ENCODE data around the gene CHRNB1.

CHRNB1 gene, protein sequence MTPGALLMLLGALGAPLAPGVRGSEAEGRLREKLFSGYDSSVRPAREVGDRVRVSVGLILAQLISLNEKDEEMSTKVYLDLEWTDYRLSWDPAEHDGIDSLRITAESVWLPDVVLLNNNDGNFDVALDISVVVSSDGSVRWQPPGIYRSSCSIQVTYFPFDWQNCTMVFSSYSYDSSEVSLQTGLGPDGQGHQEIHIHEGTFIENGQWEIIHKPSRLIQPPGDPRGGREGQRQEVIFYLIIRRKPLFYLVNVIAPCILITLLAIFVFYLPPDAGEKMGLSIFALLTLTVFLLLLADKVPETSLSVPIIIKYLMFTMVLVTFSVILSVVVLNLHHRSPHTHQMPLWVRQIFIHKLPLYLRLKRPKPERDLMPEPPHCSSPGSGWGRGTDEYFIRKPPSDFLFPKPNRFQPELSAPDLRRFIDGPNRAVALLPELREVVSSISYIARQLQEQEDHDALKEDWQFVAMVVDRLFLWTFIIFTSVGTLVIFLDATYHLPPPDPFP

DNA sequence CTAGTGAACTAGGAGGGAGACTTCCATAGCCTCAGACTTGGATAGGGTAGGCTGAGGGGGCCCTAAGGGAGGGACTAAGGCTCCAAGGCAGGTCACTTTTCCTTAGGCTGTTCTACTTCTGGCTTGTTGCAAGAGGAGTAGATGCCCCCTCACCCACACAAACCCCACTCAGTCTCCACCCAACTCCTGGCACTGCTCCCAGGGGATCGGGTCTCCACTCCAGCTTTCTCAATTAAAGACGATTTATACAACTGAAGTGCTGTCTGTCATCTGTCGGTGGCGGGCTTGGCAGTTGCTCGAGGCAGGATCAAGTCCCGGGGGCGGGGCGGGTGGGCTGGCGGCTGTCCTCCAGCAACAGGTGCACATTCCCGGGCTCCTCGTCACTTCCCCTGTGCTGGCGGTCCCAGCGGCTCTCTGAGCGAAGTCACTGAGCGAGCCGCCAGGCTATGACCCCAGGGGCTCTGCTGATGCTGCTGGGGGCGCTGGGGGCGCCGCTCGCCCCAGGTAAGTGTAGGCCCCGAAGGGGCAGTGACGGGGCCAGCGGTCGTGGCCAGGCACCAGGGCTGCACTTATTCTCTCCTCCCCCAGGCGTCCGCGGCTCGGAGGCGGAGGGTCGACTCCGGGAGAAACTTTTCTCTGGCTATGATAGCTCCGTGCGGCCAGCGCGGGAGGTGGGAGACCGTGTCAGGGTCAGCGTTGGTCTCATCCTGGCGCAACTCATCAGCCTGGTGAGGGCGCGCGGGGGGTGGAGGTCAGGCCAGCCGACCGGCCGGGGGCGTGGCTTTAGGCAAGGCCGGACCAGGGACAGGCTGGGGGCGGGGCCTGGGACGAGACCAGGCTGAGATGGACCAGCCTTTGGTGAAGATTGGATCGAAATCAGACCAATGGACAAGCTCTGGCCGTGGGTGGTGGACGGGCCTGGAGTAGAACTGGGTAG, at the start of gene CHRNB1:
TSS of gene CHRNB1 (plus strand) at position 380 of the 937 bp plus-strand sequence. CDS start at position 447, 67 bp downstream.
- DNase-seq (ENCODE audit: low spot score) = peak; percentile 79

DNA sequence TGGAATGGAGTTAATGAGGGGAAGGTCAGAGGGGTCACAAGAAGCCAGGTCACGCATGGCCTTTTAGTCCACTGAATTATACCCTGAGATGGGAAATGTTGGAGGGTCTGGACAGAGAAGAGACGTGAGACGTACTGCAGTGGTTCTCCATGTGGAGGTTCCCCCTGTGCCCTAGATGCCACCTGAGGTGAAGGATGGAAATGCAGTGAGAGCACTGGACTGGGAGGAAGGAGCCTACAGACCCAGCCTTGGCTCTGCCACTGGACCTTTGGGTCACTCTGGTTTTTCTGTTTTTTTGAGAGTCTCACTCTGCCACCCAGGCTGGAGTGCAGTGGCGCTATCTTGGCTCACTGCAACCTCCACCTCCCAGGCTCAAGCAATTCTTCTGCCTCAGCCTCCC, 48.7 kb upstream of the CHRNB1 start:
- DNase-seq (ENCODE audit: low spot score) = no peak

DNA sequence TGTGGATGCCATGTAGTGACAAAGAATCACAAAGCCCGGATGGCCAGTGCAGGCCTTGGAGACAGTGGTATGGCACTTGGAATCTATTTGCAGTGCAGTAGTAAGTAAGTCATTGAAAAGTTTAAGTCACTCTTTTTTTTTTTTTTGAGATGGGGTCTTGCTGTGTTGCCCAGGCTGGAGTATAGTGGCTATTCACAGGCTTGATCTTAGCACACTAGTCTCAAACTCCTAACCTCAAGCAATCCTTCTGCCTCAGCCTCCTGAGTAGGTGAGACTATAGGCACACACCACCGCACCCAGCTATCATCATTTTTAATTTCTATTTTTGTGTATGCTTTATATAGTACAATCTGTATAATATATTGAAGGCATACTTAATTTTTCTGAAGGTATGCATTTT, 46.2 kb upstream of the CHRNB1 start:
- no peak for DNase-seq (ENCODE audit: low spot score)

DNA sequence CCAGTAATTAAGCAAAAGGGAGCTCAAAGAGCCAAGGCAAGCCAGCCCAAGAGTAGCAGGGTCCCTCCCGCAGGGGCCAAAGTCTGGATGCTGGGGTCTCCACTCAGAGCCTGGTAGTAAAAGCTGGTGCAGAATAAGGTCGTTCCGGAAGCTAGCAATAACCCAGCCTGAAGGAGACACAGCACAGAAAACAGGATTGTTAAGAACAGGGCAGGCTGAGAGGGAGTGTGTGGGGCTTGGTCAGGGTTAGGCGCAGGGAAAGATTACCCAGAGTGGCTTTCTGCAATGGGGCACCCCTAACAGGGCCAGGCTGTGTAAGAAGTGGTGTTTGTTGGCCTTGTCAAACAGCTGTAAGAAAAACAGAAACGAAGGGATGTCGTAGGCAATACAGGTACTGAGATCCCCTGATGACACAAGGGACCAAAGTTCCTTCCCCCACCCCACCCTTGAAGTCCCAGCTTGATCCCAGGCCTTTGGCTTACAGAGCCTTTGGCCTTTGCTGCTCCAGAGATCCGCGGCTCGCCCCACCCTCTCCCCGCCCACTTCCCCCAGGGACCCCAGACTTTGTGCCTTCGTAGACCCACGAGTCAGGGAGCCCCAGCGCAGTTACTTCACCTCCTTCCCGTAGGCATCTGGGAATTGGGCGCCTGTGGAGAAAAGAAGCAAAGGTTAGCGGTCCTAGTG, 41.7 kb upstream of the CHRNB1 start:
- DNase-seq (ENCODE audit: low spot score) = peak; percentile 83

DNA sequence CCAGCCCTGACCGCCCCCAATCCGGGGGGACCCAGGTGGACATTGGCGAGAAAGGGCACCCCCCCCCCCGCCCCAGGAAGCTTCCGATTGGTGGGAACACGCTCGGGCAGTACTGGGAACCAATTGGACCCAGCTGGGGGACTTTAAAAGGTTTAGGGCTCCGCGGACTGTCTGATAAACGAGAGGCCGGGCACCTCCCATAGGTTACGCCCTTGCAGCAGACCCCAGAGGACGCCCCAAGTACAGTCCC, 41.2 kb upstream of the CHRNB1 start:
- DNase-seq (ENCODE audit: low spot score) = no peak

DNA sequence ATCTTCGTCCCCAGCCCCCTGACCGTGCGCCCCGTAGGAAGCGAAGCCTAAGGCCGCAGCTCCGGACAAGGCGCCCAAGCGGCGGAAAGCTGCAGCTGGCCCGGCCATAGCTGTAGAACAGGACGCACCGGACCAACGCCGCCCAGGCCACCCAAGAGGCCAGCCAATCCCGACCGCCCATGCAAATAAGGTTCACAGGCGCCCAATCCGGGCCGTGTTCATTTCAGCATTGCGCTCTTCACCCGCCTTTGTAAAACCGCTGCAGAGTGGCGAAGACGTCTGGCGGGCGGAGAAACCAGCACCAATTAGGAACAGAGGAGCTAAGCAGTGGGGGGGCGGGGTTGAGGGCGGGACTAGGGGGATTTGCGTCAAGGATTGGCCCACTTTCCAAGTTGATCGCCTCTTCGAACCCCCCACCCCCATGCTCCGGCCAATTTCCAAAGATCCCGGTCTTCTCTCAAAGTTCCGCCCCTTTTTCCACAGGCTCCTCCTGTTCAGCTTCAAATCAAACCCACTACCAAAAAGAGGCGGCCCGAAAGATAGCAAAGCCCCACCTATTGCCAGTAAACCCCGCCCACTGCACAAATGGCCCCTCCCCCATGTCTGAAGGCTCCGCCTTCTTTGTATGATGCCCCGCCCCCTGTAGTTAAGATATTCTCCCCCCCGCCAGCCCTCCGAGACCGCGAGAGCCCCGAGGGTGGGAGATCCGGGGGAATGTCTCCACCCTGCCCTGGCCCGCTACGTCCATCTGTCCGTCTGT, 40.7 kb upstream of the CHRNB1 start, which contains the start of gene TMEM256:
TSS of gene TMEM256 (minus strand) at position 121 of the 760 bp plus-strand sequence. CDS start at position 108, 13 bp downstream.
- peak; percentile 99 for DNase-seq (ENCODE audit: low spot score)

DNA sequence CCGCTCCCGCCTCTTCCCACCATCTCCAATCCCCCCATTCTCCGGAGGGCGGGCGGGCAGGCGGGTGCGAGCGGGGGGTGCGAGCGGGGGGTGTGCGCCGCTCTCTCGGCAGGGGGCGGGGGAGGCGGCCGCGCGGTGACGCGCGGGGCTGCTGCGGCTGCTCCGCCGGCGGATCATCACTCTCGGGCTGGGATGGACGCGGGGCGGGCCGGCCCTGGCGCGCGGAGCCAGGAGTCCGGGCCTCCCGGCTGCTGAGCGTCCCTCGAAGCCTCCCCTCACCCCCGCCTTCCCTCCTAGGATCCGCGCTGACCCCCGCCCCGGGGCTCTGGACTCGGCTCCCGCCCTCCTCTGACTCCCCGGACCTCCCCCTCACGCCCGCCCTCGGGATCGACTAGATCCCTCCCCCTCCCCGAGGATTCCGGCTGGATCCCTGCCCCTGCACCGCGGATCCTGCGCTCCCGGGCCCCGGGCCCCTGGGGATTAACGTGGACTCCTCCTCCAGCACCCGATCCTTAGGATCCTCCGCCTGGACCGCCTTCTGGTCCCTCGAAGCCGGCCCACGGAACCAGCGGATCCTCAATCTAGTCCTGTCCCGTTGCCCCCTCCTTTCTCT, 40.0 kb upstream of the CHRNB1 start:
- DNase-seq (ENCODE audit: low spot score) = peak; percentile 77

DNA sequence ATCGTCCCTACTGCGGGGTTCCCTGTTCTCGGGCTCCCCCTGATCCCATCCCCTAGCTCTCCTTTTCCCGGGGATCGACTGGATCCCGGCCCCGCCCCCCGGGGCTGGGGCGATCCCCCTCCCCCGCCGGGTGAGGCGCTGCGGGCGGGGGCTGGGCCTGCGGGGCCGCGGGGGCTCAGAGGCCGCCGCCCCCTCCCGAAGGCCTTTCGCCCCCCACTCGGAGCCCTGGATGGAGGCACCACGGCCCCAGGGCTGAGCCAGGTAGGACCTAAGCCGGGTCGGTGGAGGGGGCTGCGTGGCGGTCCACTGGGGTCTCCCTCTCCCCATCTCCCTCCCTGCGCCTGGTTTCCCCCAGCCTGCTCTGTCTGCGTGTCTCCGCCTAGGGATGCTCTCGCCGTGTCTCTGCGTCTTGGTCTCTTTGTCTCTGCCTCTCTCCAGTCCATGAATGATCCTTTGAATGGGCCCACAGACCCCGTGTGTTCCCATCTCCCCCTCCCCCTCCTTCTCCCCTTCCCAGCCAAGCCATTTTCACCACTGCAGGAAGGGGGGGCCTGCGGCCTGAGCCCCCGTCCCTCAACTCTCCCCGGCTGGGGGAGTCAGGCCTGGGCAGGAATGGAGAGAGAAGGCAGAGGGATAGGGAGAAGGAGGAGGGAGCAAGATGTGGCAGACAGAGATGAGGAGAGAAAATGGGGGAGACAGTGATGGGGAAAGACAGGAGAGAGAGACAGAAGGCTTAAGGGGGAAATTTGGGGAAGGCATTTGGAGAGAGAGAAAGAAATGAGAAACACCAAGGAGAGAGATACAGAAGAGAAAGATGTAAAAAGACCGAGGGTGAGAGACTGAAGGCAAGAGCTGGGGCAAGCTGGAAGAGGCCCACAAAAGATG, 39.3 kb upstream of the CHRNB1 start:
- no peak for DNase-seq (ENCODE audit: low spot score)

DNA sequence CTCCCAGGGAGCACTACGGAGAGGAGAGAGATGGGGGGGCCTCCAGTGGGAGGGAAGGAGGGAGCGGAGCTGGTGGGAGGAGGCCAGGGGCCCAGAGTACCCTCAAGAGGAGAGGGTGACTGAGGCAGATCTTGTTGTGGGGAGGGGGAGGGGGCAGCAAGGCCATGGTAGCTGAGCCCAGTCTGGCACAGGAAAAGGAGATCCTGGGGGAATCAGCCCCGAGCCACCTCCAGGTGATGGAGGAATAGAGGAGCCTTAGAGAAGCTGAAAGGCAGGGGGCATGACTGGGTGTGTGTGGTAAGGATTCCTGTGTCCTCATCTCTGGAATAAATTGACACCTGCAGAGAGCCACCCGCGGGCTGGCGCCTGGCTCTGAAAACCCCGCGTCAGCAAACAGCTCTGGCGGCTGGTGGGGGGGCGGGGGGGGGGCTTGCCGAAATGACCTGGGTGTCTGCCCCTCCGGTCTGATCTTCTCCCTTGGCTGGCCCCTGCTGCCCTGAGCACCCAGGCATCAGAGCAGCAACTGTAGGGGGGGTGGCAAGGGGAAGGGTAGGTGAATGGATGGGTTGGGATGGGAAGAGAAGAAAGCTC, 38.5 kb upstream of the CHRNB1 start:
- no peak for DNase-seq (ENCODE audit: low spot score)

DNA sequence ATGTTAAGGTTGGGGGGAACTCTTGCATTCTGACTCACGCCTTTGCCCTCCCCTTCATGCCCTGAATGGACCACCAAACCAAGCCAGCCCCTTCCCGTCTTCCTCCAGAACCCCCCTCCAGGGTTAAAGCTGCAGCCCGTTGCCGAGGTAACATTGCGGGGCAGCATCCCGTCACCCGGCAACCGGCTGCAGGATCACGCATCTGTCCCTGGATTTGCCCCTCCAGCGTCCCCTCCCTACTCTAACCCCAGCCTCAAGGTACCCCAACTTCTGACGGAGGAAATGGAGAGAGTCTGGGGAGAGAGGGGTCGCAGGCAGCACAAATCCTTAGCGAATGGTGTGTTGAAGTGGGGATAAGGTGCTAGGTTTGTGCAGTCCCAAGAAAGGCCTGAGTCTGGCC, 37.8 kb upstream of the CHRNB1 start:
- no peak for DNase-seq (ENCODE audit: low spot score)

DNA sequence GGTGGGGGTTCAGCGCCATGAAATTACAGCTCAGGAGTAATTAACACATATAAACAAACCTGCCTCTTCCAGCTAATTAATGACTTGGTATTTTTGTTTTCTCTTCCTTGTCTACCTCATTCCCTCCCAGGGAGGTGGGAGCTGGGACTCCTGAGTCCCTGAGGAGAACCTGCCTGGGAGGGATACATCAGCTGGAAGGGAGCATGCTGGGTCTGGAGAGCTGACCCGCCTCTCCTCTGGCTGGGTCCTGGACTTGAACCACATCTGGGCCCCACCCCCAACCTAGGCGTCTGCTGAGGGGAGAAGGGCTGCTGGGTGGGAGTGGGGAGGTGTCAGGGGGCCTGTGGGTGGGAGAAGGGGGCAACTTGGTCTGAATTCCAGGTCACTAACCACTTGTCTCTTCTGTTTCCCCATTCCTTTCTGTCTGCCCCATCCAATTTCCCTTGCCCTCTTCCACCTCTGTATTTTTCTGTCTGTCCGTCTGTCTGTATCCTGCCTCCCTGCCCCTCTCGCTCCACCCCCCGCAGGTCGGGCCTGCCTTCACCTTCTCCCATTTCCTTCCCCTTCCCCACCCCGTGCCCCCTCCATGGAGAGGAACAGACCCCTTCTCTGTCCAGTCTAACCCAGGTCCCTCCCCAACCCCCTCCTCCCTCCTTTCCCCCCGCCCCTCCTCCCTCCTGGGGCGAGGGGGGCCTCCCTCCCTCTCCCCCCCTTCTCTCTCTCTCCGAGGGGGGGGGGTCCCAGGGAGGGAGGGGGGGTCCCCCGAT, 37.2 kb upstream of the CHRNB1 start, which contains the start of gene NLGN2:
TSS of gene NLGN2 (plus strand) at position 361 of the 767 bp plus-strand sequence. CDS start 411 bp downstream, outside the sequence.
- DNase-seq (ENCODE audit: low spot score) = no peak

DNA sequence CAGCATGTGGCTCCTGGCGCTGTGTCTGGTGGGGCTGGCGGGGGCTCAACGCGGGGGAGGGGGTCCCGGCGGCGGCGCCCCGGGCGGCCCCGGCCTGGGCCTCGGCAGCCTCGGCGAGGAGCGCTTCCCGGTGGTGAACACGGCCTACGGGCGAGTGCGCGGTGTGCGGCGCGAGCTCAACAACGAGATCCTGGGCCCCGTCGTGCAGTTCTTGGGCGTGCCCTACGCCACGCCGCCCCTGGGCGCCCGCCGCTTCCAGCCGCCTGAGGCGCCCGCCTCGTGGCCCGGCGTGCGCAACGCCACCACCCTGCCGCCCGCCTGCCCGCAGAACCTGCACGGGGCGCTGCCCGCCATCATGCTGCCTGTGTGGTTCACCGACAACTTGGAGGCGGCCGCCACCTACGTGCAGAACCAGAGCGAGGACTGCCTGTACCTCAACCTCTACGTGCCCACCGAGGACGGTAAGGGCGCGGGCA, 36.6 kb upstream of the CHRNB1 start:
- DNase-seq (ENCODE audit: low spot score) = no peak

DNA sequence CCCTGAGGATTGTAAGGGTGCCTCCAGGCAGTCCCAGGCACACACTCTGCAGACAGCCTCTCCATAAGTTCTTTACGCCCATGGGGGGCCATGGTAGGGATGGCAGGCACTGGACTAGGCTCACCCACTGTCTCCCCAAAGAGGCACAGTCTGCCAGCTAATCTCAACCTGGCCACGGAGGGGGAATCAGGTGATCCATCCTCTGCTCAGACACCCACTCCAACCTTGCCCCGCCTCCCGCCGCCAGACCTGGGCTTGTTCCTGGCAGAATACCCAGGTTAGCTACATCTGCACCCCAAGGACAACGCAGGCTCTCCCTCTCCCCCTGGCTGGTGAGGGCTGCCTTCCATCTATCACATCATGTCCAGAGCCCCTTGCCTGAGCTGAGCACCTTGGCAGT, 36.0 kb upstream of the CHRNB1 start:
- DNase-seq (ENCODE audit: low spot score) = no peak

DNA sequence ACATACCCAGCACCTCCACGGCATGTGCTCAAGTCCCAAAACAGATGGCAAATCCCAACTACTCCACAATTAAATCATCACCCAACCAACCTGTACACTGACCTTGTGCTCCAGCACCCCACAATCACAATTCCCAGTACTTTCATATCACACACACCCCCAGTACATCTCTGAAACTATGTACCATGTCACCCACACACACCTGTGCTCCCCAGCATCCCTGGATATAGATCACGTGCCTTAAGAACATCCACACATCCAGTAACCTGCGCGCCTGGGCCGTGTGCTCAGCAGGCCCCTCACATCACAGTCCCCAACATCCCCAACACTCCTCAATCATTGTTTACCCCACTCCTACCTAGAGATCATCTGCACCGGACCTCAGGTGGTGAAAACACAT, 35.1 kb upstream of the CHRNB1 start:
- no peak for DNase-seq (ENCODE audit: low spot score)

DNA sequence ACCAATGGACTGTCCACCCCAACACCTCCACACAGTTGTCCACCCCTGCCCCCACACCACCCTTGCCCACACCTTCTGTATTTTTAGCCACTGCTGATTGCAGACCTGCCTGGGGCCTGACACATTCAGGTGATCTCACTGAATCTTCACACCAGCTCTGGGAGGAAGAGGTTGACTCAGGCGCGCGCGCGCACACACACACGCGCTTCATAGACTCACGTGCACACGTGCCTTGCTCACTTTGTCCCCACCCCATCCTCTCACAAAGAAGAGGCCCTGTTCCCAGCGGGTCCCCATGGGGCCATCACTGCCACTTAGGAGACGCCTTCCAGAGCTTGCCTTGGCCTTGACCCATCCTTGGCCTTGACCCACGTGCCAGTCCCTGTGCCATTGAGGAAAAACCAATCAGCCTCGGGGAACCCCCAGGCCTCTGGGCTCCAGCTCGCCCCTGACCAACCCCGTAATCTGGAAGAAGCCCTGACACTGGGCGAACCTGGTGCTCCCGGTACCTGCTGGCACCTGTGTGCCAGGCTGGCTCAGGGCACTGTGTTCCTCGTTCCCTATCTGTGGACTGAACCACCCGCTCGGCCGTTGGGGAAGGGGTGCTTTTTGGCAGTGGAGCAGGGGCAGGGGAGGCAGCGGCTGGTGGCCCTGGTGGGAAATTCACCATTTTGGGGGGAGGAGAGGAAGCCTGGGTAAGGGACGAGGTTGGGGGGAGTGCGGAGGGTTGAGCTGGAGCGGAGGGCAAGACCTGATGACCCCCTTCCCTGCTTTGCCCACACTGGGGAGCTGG, 34.0 kb upstream of the CHRNB1 start:
- DNase-seq (ENCODE audit: low spot score) = no peak

DNA sequence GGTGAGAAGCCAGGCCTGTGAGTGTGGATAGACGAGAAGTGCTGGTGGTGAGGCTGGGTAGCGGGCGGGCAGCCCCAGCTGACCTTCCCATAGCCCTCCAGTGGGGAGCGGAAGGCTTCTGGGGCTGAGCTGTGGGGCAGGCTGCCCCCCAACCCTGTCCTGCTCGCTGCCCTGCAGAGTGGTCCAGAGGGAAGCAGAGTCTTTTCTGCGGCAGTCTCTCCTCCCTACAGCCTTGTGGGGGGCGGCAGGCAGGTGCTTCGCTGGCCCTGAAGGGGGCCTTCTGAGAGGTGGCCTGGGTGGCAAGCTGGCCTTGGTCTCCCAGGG, 33.5 kb upstream of the CHRNB1 start:
- no peak for DNase-seq (ENCODE audit: low spot score)

DNA sequence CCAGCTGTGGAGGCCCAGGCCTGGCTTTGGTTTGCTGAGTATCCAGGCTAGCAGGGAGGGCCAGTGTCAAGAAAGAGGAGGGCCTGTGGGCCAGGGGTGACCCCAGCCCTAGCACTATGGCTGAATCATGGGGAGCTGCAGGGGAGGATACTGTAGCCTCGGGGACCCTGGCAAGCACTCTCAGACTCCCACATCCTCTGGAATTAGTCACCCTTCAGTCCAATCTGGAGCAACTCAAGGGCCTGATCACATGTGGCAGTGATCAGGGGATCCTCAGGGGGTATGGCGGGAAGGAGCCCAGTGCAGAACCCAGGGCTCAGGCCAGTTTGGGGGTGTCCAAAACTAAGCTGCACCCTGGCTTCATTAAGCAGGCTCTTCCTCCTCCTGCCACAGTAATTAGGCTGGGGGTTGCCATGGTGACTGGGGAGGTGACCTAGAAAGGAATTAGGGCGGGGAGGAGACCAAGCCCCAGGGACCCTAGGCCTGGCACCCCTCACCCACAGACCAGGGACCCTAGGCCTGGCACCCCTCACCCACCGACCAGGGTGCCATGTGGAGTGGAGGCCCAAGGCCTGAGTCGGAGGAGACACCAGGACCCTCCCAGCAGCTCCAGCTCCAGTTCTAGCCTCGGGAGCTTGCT, 31.4 kb upstream of the CHRNB1 start:
- no peak for DNase-seq (ENCODE audit: low spot score)
